Measurements from ENCODE around the gene ELOVL5.

Gene ELOVL5

DNA sequence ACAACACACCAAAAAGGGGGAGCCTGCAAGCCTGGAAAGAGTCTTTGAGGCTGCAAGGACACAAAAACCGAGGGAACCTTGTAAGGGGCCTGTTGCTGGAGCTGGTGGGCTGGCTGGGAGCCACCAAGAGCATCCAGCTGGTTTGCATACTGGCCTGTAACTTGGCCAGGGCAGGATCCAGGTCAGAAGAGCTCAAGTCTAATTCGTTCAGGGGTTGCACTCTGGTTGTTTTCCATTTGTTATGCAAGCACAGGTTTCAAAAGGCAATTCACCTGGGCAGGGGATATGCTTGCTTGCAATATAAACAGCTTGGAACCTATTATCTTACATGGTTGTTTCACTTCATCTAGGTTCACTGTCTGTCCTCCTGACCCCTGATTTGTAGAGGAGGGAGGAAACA, 101.8 kb downstream of the ELOVL5 start:
- TF ChIP-seq, protein P1, sequence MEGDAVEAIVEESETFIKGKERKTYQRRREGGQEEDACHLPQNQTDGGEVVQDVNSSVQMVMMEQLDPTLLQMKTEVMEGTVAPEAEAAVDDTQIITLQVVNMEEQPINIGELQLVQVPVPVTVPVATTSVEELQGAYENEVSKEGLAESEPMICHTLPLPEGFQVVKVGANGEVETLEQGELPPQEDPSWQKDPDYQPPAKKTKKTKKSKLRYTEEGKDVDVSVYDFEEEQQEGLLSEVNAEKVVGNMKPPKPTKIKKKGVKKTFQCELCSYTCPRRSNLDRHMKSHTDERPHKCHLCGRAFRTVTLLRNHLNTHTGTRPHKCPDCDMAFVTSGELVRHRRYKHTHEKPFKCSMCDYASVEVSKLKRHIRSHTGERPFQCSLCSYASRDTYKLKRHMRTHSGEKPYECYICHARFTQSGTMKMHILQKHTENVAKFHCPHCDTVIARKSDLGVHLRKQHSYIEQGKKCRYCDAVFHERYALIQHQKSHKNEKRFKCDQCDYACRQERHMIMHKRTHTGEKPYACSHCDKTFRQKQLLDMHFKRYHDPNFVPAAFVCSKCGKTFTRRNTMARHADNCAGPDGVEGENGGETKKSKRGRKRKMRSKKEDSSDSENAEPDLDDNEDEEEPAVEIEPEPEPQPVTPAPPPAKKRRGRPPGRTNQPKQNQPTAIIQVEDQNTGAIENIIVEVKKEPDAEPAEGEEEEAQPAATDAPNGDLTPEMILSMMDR (conservative IDR thresholded peaks at IDR 0.05; ENCODE audit: low read depth, low read length) = no peak
- no peak overlapping the region for H3K4me3 ChIP-seq (ENCODE audit: low read depth, low read length)
- no peak for DNase-seq (ENCODE audit: low read depth)

DNA sequence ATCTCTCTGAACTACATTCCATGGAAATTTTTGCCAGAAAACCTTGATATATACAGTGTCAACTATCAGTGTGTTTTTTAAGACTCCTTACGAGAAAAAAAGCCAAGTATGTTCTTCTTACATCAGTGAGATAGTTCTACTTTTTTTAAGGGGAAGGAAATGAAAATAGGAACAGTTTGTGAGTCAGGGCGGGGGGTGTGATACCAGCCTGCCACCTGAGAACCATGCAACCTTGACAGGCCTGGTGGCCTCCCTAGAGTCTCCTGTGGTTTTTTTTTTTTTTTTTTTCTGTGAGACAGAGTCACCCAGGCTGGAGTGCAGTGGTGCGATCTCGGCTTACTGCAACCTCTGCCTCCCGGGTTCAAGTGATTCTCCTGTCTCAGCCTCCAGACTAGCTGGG, 103.8 kb downstream of the ELOVL5 start:
- no peak for DNase-seq (ENCODE audit: low read depth)
- H3K4me3 ChIP-seq (ENCODE audit: low read depth, low read length) = no peak overlapping the region
- TF ChIP-seq, protein P1 (conservative IDR thresholded peaks at IDR 0.05; ENCODE audit: low read depth, low read length) = no peak

DNA sequence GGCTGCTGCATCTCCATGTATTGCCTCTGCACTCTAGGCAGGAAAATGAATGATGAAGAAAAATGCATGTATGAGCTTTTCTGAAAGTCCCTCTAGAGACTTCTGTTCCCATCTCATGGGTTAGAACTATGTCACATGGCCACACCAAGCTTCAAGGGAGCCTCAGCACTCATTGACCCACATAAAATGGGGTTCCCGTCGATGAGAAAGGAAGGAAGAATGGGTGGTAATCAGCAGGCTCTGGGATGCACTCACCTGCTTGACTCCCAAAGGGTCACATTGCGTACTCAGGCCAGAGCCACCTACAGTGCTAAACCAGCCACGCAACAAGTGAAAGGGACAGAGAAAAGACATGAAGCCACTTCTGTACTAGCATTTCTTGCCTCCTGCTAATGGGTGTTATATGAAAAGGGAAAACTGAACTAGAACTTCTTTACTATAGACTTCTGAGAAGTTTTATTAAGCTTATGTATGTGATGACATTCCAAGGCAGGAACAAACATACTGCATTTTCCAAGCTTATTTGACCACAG, 104.3 kb downstream of the ELOVL5 start:
- TF ChIP-seq, protein P1 (conservative IDR thresholded peaks at IDR 0.05; ENCODE audit: low read depth, low read length) = no peak
- no peak for DNase-seq (ENCODE audit: low read depth)
- H3K4me3 ChIP-seq (ENCODE audit: low read depth, low read length) = no peak overlapping the region

DNA sequence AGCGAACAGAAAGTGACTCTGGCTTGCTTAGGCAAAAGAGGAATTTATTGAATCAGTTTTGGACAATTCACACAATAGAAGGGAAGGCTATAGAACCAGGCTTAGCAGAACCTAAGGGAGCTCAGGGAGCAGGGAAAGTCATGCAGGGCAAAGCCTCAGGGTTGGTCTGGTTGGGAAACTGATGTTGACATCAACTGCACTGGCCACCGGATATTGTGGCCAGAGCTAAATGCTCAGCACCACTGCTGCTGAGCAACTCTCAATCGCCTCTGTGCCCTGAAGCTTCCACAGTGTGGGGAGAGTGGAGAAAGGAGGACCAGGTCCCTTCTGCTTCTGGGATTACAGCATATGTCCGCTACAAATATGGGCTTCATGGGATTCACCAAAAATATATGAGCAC, 106.8 kb downstream of the ELOVL5 start:
- H3K4me3 ChIP-seq (ENCODE audit: low read depth, low read length) = no peak overlapping the region
- TF ChIP-seq, protein P1 (conservative IDR thresholded peaks at IDR 0.05; ENCODE audit: low read depth, low read length) = no peak
- no peak for DNase-seq (ENCODE audit: low read depth)

DNA sequence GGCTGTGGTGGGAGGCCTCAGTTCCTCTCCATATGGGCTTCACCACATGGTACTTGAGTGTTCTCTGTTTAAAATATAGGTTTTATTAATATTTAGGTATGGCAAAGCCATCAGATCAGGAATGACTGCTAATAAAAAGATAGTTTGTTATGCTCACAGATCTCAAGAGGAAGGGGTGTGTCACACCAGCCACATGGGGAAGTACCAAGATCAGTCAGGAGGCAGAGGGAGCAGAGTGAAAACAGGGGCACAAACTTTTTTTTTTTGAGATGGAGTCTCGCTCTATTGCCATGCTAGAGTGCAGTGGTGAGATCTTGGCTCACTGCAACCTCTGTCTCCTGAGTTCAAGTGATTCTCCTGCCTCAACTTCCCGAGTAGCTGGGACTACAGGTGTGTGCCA, 108.0 kb downstream of the ELOVL5 start:
- DNase-seq (ENCODE audit: low read depth) = no peak
- no peak overlapping the region for H3K4me3 ChIP-seq (ENCODE audit: low read depth, low read length)
- TF ChIP-seq, protein P1 (conservative IDR thresholded peaks at IDR 0.05; ENCODE audit: low read depth, low read length) = no peak

- no peak overlapping the region for H3K4me3 ChIP-seq (ENCODE audit: low read depth, low read length)
- TF ChIP-seq, protein P1 (conservative IDR thresholded peaks at IDR 0.05; ENCODE audit: low read depth, low read length) = no peak
- DNase-seq (ENCODE audit: low read depth) = no peak
Observed at GRCh38 chr6:53240139-53240538, 108.6 kb downstream of the ELOVL5 start.

- TF ChIP-seq, protein P1 (conservative IDR thresholded peaks at IDR 0.05; ENCODE audit: low read depth, low read length) = no peak
- no peak for DNase-seq (ENCODE audit: low read depth)
- no peak overlapping the region for H3K4me3 ChIP-seq (ENCODE audit: low read depth, low read length)
Observed at GRCh38 chr6:53239526-53239925, 109.2 kb downstream of the ELOVL5 start.
